Stimulated activated CD8-positive, alpha-beta memory T cell treated with anti-CD3 and anti-CD28 coated beads, Interleukin-7, amount 100 ng/mL, for 1 hour (primary cell): Measurements from ENCODE around the gene MRPL16.

Experiments
- DNase-seq, 2 donors: peaks; one replicate each; pipeline ENCODE4 v3.0.0-alpha.2; 2020; ENCODE audit warnings: low read depth in 2 of 2

The MRPL16 gene

DNA sequence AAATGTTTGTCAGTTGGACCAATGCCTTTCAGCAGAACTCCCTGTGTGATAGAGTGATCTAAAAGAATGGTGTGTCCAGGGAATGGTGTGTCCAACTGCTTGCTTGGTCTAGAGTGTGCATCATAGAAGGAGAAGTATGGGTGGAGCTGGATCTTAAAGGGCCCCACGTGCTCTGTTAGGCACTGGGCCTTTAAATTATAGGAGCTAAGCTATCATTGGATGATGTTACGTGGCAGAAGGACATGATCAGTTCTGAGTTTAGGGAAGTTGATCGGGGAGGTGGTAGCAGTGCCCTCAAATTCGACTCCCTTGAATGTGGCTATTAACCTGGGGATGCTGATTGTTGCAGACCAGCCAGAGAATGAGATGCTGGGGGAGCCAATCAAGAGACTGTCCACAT lies 39.0 kb downstream of the MRPL16 start:
- no peak for DNase-seq

DNA sequence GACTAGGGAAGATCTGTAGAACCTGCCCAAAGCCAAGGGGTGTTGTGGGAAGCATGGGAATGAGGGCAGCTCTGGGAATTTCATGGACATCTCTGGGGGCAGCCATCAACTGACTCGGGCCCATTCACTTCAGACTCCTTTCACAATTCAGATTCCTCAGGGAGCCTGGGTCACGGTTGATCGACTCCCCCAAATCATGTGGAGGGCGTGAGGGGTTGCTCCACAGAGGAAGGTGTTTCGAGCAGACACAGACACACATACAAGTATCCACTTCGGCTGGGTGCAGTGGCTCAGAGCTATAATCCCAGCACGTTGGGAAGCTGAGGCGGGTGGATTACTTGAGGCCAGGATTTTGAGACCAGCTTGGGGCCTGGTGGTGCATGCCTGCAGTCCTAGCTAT lies 39.7 kb downstream of the MRPL16 start:
- no peak for DNase-seq

DNA sequence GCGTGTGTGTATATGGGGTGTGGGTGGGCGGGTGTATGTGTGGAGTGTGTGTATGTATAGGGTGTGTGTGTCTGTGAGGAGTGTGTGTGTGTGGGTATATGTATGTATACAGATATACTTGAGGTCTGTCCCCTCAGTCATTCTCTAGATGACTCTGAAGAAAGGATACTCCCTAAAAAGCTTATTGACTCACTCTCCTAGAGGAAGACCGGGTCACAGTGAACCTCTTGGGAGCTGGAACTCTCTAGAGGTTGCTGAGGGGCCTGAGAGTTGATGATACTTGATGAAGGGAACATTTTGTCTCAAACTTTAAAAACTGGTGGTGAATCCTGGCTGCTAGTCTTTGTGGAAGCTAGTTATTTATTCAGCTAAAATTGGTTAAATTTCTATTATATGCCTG lies 40.3 kb downstream of the MRPL16 start:
- DNase-seq = no peak

GRCh38 chr11:59769828-59770227 lies 40.8 kb downstream of the MRPL16 start:
- DNase-seq = no peak

DNA sequence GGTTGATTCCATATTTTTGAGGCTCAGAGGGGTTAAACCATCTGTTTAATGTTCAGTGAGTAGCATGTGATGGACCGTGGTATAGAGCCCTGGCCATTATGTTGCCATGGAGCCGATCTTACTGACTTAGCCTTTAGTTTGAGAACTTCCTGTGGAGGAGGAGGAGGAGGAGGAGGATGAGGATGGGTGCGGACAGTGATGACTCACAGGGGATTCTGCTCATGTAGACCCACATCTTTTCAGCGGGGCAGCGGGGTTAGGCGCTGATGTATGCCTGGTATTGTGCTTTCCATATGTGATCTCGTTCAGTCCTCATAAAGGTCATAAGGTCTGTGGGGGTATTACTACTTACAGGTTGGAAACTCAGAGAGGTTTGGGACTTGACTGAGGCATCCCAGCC lies 41.5 kb downstream of the MRPL16 start:
- no peak for DNase-seq

GRCh38 chr11:59767225-59767611 lies 43.4 kb downstream of the MRPL16 start:
- no peak for DNase-seq

DNA sequence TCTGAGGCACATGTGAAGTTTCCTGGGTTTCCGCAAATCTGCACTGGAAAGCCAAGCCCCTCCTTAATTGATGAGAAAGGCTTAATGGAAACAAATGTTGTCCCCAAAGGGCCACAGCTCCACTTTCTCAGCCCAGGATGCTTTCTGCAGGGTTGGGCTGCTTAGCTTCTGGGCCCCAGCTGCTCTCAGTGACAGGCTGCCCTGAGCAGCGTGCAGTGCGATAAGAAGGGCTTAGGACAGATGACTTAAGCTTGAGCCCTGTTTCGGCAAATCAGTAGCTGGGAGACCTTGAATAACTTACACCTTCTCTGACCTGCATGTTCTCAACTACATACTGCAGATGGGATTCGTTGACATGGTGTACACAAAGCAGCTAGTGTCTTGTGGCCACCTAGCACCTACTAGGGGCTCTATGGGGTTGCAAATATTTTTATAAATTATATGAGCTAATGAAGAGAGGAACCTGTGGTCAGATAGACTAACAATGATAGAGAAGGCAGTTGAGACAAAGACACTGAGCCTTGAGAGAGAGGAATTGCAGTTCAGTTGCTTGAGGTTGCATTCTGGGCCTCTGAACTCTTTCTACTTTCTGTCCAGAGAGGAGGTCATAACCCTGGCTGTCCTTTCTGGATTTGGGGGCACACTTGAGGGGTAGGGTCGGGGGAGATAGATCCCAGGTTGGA lies 43.9 kb downstream of the MRPL16 start:
- no peak for DNase-seq

GRCh38 chr11:59765068-59765735 lies 45.4 kb downstream of the MRPL16 start:
- no peak for DNase-seq

DNA sequence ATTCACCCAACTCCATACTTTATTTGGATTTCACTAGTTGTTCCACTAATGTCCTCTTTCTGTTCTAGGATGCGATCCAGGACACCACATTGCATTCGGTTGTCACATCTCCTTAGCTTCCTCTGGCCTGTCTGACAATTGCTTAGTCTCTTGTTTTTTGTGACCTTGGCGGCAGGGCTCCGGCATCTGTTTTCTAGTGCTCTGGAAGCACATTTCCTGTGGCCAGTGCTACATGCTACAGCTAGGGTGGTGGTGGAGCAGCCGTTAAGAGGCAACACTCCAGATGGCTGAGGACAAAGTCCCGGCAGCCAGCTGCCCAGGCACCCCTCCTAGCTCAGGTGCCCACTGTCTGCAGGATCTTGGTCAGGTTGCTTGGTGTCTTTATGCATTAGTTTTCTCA lies 48.6 kb downstream of the MRPL16 start:
- DNase-seq = no peak

- DNase-seq = no peak
Measured at GRCh38 chr11:59760771-59761170, 49.8 kb downstream of the MRPL16 start.

DNA sequence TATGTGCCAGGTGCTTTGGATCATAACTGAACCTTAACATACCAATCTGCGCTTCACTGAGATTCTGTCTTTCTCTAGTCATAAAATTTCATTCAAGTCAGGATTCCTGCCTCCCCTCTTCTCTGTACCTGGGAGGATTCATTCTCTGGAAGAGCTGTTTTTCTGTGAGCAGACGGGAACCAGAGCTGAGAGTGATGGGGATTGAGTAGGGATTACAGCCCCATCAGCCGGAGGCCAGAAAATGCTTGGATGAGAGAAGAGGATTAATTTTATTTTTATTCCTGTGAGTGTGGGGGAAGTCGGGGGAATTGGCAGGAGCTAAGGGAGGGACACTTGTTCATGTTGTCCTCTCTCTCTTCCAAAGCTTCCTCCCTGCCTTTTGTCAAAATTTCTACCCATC lies 50.7 kb downstream of the MRPL16 start:
- DNase-seq = no peak

GRCh38 chr11:59758401-59759037 lies 52.1 kb downstream of the MRPL16 start:
- DNase-seq = no peak

GRCh38 chr11:59756845-59757244 lies 53.7 kb downstream of the MRPL16 start:
- no peak for DNase-seq

- no peak for DNase-seq
Measured at GRCh38 chr11:59756558-59756840, 54.1 kb downstream of the MRPL16 start.
